ENCODE data around the gene C16orf87.

- TF ChIP-seq FOXK2 (IDR thresholded peaks at IDR 0.05) (no peak), TARDBP (IDR thresholded peaks at IDR 0.05) (no peak), BHLHE40 (IDR thresholded peaks at IDR 0.05; ENCODE audit: borderline replicate concordance) (no peak), SP1 (IDR thresholded peaks at IDR 0.05) (no peak), SUZ12 (IDR thresholded peaks at IDR 0.05) (no peak), ELF4 (IDR thresholded peaks at IDR 0.05) (no peak), ZNF384 (IDR thresholded peaks at IDR 0.05) (no peak), ARNT (IDR thresholded peaks at IDR 0.05) (no peak), FOXM1 (IDR thresholded peaks at IDR 0.05; ENCODE audit: borderline replicate concordance) (no peak), PKNOX1 (IDR thresholded peaks at IDR 0.05) (no peak), FOXA1 (IDR thresholded peaks at IDR 0.05) (no peak), CTBP1 (IDR thresholded peaks at IDR 0.05; ENCODE audit: borderline replicate concordance) (no peak), HDGF (IDR thresholded peaks at IDR 0.05; ENCODE audit: borderline replicate concordance) (no peak)
Measured at GRCh38 chr16:46808997-46809396, 22.0 kb downstream of the C16orf87 start.
